HEK293 (cell line): Measurements from ENCODE around the gene LCE4A.

Experiments
- CTCF ChIA-PET: fragments of 350-600 bp; formaldehyde crosslinking; extraction: SDS; loops from one replicate; lab custom pipeline; 2021; ENCODE audit warnings: antibody characterized with exemption; lab: Yijun Ruan, JAX
- POLR2A ChIA-PET: fragments of 300-600 bp; formaldehyde crosslinking; extraction: SDS; loops from one replicate; lab custom pipeline; 2020; ENCODE audit warnings: antibody characterized with exemption, inconsistent platforms; lab: Yijun Ruan, JAX
- H3K27ac ChIP-seq: fragments of 200-500 bp; sonication (Bioruptor generic); 2 replicates; pipeline ENCODE4 v1.5.1; 2014; ENCODE audit warnings: low read depth, low read length, control low read depth, inconsistent platforms; ENCODE audit errors: extremely low read depth
- H3K36me3 ChIP-seq, 2 experiments: fragments of 200-500 bp in 1 of 2; sonication (Bioruptor generic) in 1 of 2; 1 replicate in 1 of 2; 2 replicates in 1 of 2; pipeline ENCODE4 v1.5.1; 2014 to 2017; ENCODE audit warnings: inconsistent platforms in 2 of 2, low read length in 2 of 2; ENCODE audit not compliant: control insufficient read depth in 2 of 2, insufficient read depth in 1 of 2
- H3K4me1 ChIP-seq: fragments of 200-500 bp; sonication (Bioruptor generic); 2 replicates; pipeline ENCODE4 v1.5.1; 2014; ENCODE audit warnings: mild to moderate bottlenecking, low read length, inconsistent platforms; ENCODE audit not compliant: control insufficient read depth, insufficient read depth
- H3K4me3 ChIP-seq: 2 replicates; pipeline ENCODE4 v1.5.1; 2011; ENCODE audit warnings: low read depth, mild to moderate bottlenecking, control low read depth, low read length, moderate library complexity
- H3K9me3 ChIP-seq: fragments of 200-500 bp; sonication (Bioruptor generic); 2 replicates; pipeline ENCODE4 v1.5.1; 2014; ENCODE audit warnings: low read depth, low read length, inconsistent platforms; ENCODE audit not compliant: control insufficient read depth, insufficient read depth
- GLI4 ChIP-seq: fragments of 450-650 bp; formaldehyde crosslinking; IDR thresholded peaks from 2 replicates; pipeline ENCODE4 v1.5.1; 2016; ENCODE audit warnings: missing biosample characterization, missing genetic modification characterization
- GLIS2 ChIP-seq: fragments of 450-650 bp; formaldehyde crosslinking; IDR thresholded peaks from 2 replicates; pipeline ENCODE4 v1.5.1; 2016; ENCODE audit warnings: missing biosample characterization, missing genetic modification characterization
- HOXD13 ChIP-seq: sonication (generic); formaldehyde crosslinking; IDR thresholded peaks from 2 replicates; pipeline ENCODE4 v1.8.0; 2022; ENCODE audit warnings: missing genetic modification reagents, borderline replicate concordance
- MEIS1 ChIP-seq: sonication (generic); formaldehyde crosslinking; IDR thresholded peaks from 2 replicates; pipeline ENCODE4 v1.8.1; 2022; ENCODE audit warnings: missing genetic modification reagents, mild to moderate bottlenecking, borderline replicate concordance
- REPIN1 ChIP-seq: fragments of 450-650 bp; formaldehyde crosslinking; IDR thresholded peaks from 2 replicates; pipeline ENCODE4 v1.5.1; 2017; ENCODE audit warnings: missing biosample characterization, missing genetic modification characterization, low read depth
- ZFP3 ChIP-seq: fragments of 450-650 bp; formaldehyde crosslinking; IDR thresholded peaks from 2 replicates; pipeline ENCODE4 v1.5.1; 2016; ENCODE audit warnings: low read depth, missing biosample characterization, missing genetic modification characterization
- ZNF114 ChIP-seq: fragments of 450-650 bp; formaldehyde crosslinking; IDR thresholded peaks from 2 replicates; pipeline ENCODE4 v1.5.0; 2017; ENCODE audit warnings: missing biosample characterization, missing genetic modification characterization
- ZNF132 ChIP-seq: fragments of 450-650 bp; formaldehyde crosslinking; IDR thresholded peaks from 2 replicates; pipeline ENCODE4 v1.5.1; 2017; ENCODE audit warnings: missing biosample characterization, missing genetic modification characterization, borderline replicate concordance
- ZNF202 ChIP-seq: fragments of 450-650 bp; formaldehyde crosslinking; IDR thresholded peaks from 2 replicates; pipeline ENCODE4 v1.5.1; 2016; ENCODE audit warnings: missing biosample characterization, missing genetic modification characterization, borderline replicate concordance
- ZNF221 ChIP-seq: fragments of 450-650 bp; formaldehyde crosslinking; IDR thresholded peaks from 2 replicates; pipeline ENCODE4 v1.5.1; 2017; ENCODE audit warnings: missing biosample characterization, missing genetic modification characterization, borderline replicate concordance
- ZNF391 ChIP-seq: fragments of 450-650 bp; formaldehyde crosslinking; IDR thresholded peaks from 2 replicates; pipeline ENCODE4 v1.5.1; 2016; ENCODE audit warnings: low read depth, missing biosample characterization, missing genetic modification characterization, borderline replicate concordance
- ZNF426 ChIP-seq: fragments of 450-650 bp; formaldehyde crosslinking; IDR thresholded peaks from 2 replicates; pipeline ENCODE4 v1.5.1; 2017; ENCODE audit warnings: missing biosample characterization, missing genetic modification characterization, mild to moderate bottlenecking, inconsistent platforms, moderate library complexity
- ZNF433 ChIP-seq: fragments of 450-650 bp; formaldehyde crosslinking; IDR thresholded peaks from 2 replicates; pipeline ENCODE4 v1.5.1; 2016; ENCODE audit warnings: missing biosample characterization, missing genetic modification characterization, low read depth
- ZNF473 ChIP-seq: fragments of 450-650 bp; formaldehyde crosslinking; IDR thresholded peaks from 2 replicates; pipeline ENCODE4 v1.5.1; 2017; ENCODE audit warnings: missing biosample characterization, missing genetic modification characterization
- ZNF48 ChIP-seq: fragments of 450-650 bp; formaldehyde crosslinking; IDR thresholded peaks from 2 replicates; pipeline ENCODE4 v1.5.1; 2016; ENCODE audit warnings: missing biosample characterization, missing genetic modification characterization
- ZNF514 ChIP-seq: fragments of 450-650 bp; formaldehyde crosslinking; IDR thresholded peaks from 2 replicates; pipeline ENCODE4 v1.5.1; 2016; ENCODE audit warnings: missing biosample characterization, missing genetic modification characterization
- ZNF530 ChIP-seq: fragments of 450-650 bp; formaldehyde crosslinking; IDR thresholded peaks from 2 replicates; pipeline ENCODE4 v1.5.1; 2016; ENCODE audit warnings: low read depth, missing biosample characterization, missing genetic modification characterization
- ZNF560 ChIP-seq: fragments of 450-650 bp; formaldehyde crosslinking; IDR thresholded peaks from 2 replicates; pipeline ENCODE4 v1.5.1; 2017; ENCODE audit warnings: missing biosample characterization, missing genetic modification characterization, borderline replicate concordance
- ZNF626 ChIP-seq: fragments of 450-650 bp; sonication (Bioruptor Pico); formaldehyde crosslinking; IDR thresholded peaks from 2 replicates; pipeline ENCODE4 v1.5.1; 2018; ENCODE audit warnings: missing biosample characterization, missing genetic modification characterization, inconsistent platforms
- ZNF658 ChIP-seq: fragments of 450-650 bp; formaldehyde crosslinking; IDR thresholded peaks from 2 replicates; pipeline ENCODE4; 2016; ENCODE audit warnings: missing biosample characterization, missing genetic modification characterization
- ZNF707 ChIP-seq: fragments of 450-650 bp; formaldehyde crosslinking; IDR thresholded peaks from 2 replicates; pipeline ENCODE4 v1.5.1; 2016; ENCODE audit warnings: missing biosample characterization, missing genetic modification characterization
- TF ChIP-seq, protein P1 (sequence below): fragments of 450-650 bp; formaldehyde crosslinking; IDR thresholded peaks from 2 replicates; pipeline ENCODE4 v1.5.1; 2017; ENCODE audit warnings: missing biosample characterization, missing genetic modification characterization
- TF ChIP-seq, protein P2 (sequence below): fragments of 450-650 bp; formaldehyde crosslinking; conservative IDR thresholded peaks from 2 replicates; pipeline ENCODE4 v1.5.1; 2016; ENCODE audit warnings: low read depth, missing biosample characterization, missing genetic modification characterization
- TF ChIP-seq, protein P3 (sequence below): fragments of 450-650 bp; formaldehyde crosslinking; IDR thresholded peaks from 2 replicates; pipeline ENCODE4 v1.5.0; 2017; ENCODE audit warnings: missing biosample characterization, missing genetic modification characterization, borderline replicate concordance
- TF ChIP-seq, protein P4 (sequence below): fragments of 450-650 bp; formaldehyde crosslinking; IDR thresholded peaks from 2 replicates; pipeline ENCODE4 v1.5.1; 2016; ENCODE audit warnings: missing biosample characterization, missing genetic modification characterization

LCE4A gene

DNA sequence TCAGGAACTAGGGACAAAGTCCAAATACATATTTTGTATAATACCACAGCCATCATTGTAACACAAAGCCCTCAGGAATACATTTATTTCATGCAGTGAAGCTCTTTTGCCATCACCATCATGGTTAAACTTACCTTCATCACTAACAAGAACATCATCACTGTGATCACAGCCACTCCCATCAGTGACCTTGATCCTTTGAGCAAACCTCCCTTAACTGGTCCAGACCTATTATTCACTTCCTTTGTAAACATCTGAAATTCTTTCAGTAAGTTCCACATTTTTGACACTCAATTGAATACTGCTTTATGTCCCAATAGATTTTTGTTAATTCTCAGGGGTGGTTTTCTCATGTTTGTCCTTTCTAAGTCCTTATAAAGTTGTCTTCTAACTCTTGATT, 33.7 kb downstream of the LCE4A start:
- Histone ChIP-seq H3K4me1 (no peaks in the 10 kb centered on the region), H3K9me3 (no peaks in the 10 kb centered on the region), H3K36me3 (no peaks in the 10 kb centered on the region), H3K4me3 (no peak overlapping the region), H3K27ac (no peak overlapping the region)
- CTCF ChIA-PET: interaction anchor here (0.7 to 0.8 kb wide), 3 partner anchors 13 to 88 kb away, joined by 3 to 4 read pairs (median 4); no protein-coding TSS in a partner anchor
- TF ChIP-seq HOXD13 (CRISPR knock-in tag) (no peak), ZFP3 (tag by site-specific recombination) (no peak), ZNF707 (no peak), GLI4 (no peak), ZNF626 (tag by site-specific recombination) (no peak), ZNF114 (no peak), ZNF132 (tag by site-specific recombination) (no peak), ZNF221 (tag by site-specific recombination) (no peak), ZNF391 (tag by site-specific recombination) (no peak), MEIS1 (CRISPR knock-in tag) (no peak), ZNF202 (tag by site-specific recombination) (no peak), ZNF514 (tag by site-specific recombination) (no peak), GLIS2 (no peak), ZNF48 (tag by site-specific recombination) (no peak), ZNF658 (no peak)
- TF ChIP-seq, protein P1, sequence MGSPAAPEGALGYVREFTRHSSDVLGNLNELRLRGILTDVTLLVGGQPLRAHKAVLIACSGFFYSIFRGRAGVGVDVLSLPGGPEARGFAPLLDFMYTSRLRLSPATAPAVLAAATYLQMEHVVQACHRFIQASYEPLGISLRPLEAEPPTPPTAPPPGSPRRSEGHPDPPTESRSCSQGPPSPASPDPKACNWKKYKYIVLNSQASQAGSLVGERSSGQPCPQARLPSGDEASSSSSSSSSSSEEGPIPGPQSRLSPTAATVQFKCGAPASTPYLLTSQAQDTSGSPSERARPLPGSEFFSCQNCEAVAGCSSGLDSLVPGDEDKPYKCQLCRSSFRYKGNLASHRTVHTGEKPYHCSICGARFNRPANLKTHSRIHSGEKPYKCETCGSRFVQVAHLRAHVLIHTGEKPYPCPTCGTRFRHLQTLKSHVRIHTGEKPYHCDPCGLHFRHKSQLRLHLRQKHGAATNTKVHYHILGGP (tag by site-specific recombination): no peak
- TF ChIP-seq, protein P2, sequence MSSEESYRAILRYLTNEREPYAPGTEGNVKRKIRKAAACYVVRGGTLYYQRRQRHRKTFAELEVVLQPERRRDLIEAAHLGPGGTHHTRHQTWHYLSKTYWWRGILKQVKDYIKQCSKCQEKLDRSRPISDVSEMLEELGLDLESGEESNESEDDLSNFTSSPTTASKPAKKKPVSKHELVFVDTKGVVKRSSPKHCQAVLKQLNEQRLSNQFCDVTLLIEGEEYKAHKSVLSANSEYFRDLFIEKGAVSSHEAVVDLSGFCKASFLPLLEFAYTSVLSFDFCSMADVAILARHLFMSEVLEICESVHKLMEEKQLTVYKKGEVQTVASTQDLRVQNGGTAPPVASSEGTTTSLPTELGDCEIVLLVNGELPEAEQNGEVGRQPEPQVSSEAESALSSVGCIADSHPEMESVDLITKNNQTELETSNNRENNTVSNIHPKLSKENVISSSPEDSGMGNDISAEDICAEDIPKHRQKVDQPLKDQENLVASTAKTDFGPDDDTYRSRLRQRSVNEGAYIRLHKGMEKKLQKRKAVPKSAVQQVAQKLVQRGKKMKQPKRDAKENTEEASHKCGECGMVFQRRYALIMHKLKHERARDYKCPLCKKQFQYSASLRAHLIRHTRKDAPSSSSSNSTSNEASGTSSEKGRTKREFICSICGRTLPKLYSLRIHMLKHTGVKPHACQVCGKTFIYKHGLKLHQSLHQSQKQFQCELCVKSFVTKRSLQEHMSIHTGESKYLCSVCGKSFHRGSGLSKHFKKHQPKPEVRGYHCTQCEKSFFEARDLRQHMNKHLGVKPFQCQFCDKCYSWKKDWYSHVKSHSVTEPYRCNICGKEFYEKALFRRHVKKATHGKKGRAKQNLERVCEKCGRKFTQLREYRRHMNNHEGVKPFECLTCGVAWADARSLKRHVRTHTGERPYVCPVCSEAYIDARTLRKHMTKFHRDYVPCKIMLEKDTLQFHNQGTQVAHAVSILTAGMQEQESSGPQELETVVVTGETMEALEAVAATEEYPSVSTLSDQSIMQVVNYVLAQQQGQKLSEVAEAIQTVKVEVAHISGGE (tag by site-specific recombination): no peak
- POLR2A ChIA-PET: no interaction called here

DNA sequence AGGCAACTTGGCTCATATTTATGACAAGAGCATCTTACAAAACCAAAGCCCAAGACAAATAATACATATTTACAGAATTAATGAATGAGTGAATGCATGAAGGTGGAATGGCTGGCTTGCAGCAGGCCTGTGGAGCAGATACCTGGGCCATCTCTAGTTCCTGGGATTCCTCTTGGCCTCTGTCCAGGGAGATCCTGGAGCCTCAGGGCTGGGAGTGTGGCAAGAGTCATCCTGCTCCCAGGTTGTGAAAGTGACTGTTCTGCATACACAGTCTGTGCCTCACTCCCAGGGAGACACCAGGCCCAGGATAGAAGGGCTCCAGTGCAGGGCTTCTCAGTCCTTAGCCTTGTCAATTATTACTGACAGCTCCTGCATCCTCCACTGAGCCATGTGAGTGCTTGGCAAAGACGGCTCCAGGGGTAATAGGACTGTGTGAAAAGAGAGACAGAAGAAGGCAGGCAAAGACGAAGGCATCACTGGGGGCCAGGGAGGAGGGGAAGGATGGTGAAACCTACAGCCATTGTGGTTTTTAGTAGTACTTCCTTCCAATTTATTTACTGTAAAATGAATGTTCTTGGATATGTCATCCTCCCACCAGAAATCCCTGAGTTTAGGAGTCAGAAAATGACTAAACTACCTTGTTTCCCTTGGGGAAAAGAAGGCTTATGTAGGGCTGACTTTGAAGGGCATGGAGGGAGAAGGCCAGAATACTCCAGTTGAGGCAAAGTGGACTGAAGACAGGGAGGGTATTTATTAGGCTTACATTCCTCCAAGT, 35.6 kb downstream of the LCE4A start:
- ChIA-PET POLR2A (no interaction called here), CTCF (interaction anchor here (1.1 kb wide), 1 partner anchor 156 kb away, joined by 3 read pairs; no protein-coding TSS in a partner anchor)
- Histone ChIP-seq H3K27ac (no peak overlapping the region), H3K9me3 (no peaks in the 10 kb centered on the region), H3K4me3 (no peak overlapping the region), H3K4me1 (no peaks in the 10 kb centered on the region), H3K36me3 (no peaks in the 10 kb centered on the region)
- TF ChIP-seq ZNF560 (tag by site-specific recombination) (no peak), REPIN1 (no peak), ZNF433 (tag by site-specific recombination) (no peak), ZNF473 (tag by site-specific recombination) (no peak), ZNF426 (tag by site-specific recombination) (no peak), ZNF626 (tag by site-specific recombination) (no peak), ZNF530 (no peak)
- TF ChIP-seq, protein P3, sequence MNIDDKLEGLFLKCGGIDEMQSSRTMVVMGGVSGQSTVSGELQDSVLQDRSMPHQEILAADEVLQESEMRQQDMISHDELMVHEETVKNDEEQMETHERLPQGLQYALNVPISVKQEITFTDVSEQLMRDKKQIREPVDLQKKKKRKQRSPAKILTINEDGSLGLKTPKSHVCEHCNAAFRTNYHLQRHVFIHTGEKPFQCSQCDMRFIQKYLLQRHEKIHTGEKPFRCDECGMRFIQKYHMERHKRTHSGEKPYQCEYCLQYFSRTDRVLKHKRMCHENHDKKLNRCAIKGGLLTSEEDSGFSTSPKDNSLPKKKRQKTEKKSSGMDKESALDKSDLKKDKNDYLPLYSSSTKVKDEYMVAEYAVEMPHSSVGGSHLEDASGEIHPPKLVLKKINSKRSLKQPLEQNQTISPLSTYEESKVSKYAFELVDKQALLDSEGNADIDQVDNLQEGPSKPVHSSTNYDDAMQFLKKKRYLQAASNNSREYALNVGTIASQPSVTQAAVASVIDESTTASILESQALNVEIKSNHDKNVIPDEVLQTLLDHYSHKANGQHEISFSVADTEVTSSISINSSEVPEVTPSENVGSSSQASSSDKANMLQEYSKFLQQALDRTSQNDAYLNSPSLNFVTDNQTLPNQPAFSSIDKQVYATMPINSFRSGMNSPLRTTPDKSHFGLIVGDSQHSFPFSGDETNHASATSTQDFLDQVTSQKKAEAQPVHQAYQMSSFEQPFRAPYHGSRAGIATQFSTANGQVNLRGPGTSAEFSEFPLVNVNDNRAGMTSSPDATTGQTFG (tag by site-specific recombination): no peak
- TF ChIP-seq, protein P4, sequence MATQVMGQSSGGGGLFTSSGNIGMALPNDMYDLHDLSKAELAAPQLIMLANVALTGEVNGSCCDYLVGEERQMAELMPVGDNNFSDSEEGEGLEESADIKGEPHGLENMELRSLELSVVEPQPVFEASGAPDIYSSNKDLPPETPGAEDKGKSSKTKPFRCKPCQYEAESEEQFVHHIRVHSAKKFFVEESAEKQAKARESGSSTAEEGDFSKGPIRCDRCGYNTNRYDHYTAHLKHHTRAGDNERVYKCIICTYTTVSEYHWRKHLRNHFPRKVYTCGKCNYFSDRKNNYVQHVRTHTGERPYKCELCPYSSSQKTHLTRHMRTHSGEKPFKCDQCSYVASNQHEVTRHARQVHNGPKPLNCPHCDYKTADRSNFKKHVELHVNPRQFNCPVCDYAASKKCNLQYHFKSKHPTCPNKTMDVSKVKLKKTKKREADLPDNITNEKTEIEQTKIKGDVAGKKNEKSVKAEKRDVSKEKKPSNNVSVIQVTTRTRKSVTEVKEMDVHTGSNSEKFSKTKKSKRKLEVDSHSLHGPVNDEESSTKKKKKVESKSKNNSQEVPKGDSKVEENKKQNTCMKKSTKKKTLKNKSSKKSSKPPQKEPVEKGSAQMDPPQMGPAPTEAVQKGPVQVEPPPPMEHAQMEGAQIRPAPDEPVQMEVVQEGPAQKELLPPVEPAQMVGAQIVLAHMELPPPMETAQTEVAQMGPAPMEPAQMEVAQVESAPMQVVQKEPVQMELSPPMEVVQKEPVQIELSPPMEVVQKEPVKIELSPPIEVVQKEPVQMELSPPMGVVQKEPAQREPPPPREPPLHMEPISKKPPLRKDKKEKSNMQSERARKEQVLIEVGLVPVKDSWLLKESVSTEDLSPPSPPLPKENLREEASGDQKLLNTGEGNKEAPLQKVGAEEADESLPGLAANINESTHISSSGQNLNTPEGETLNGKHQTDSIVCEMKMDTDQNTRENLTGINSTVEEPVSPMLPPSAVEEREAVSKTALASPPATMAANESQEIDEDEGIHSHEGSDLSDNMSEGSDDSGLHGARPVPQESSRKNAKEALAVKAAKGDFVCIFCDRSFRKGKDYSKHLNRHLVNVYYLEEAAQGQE: no peak
